Measurements from ENCODE around the gene DSCAML1. TPM values are rescaled to one million over a fixed set of nuclear protein-coding genes. Genes with fewer than 3 reads are reported as not detected.

The DSCAML1 gene
- total RNA-seq, 1 experiment from 2014 or later: 0.15 TPM

GRCh38 chr11:117546431-117547194 is 250.4 kb downstream of the DSCAML1 start:
- Mint-ChIP-seq H3K36me3 (ENCODE audit: insufficient read depth in 1 of 3, low read depth in 3 of 3) (no peaks in the 10 kb centered on the region), H3K27me3 (ENCODE audit: low read depth) (peaks cover 26% of the 10 kb centered on the region), H3K9me3 (no peaks in the 10 kb centered on the region), H3K4me3 (no peak overlapping the region), H3K4me1 (peaks cover 20 to 31% of the 10 kb centered on the region in 2 experiments), H3K27ac (peak overlapping the region in 1 of 3 experiments; percentile 32; a peak in 2 of 7 replicates)
- H3K9ac ChIP-seq (ENCODE audit: extremely low read depth, insufficient read length, low read length): no peak overlapping the region
- H4K91ac ChIP-seq (ENCODE audit: insufficient read length, low read depth, low read length): no peak overlapping the region
- no peak overlapping the region for H4K5ac ChIP-seq (ENCODE audit: insufficient read length, low read depth, low read length)
- H3K27ac ChIP-seq (ENCODE audit: insufficient read length, low read depth, low read length): no peak overlapping the region
- H2BK15ac ChIP-seq (ENCODE audit: low read depth, low read length): no peak overlapping the region
- no peak overlapping the region for H4K8ac ChIP-seq (replicated peaks; ENCODE audit: insufficient read length, low read depth, low read length)
- H3K23ac ChIP-seq (ENCODE audit: insufficient read length, low read depth, low read length): no peak overlapping the region
- H4K20me1 ChIP-seq (ENCODE audit: control insufficient read depth, insufficient read depth, insufficient read length): no peaks in the 10 kb centered on the region
- H2BK20ac ChIP-seq (ENCODE audit: low read depth, low read length, poor library complexity, severe bottlenecking): no peak overlapping the region
- H3K4me1 ChIP-seq (ENCODE audit: insufficient read depth, low read length): peaks cover 7% of the 10 kb centered on the region
- 100% methylated on average over 1 of the region's 12 CpGs for WGBS (ENCODE audit: extremely low coverage, insufficient read length, low lambda C conversion rate)
- no peak overlapping the region for H2BK12ac ChIP-seq (ENCODE audit: insufficient read length, low read depth, low read length)
- H2BK5ac ChIP-seq (ENCODE audit: insufficient read length, low read length): no peak overlapping the region
- no peak for DNase-seq
- H3K14ac ChIP-seq (ENCODE audit: insufficient read depth, low read length): no peak overlapping the region
- no peak overlapping the region for H3K18ac ChIP-seq (ENCODE audit: insufficient read length, low read depth, low read length)
- H3K4ac ChIP-seq (ENCODE audit: low read depth, low read length): no peak overlapping the region
- no peaks in the 10 kb centered on the region for H3K79me2 ChIP-seq (ENCODE audit: insufficient read depth, low read length)
- no peak overlapping the region for H3K4me2 ChIP-seq (ENCODE audit: insufficient read depth, insufficient read length, low read length)
- no peak overlapping the region for H3T11ph ChIP-seq (ENCODE audit: low read length)
- TF ChIP-seq CTCF (conservative IDR thresholded peaks at IDR 0.05): no peak
- H3K27me3 ChIP-seq (ENCODE audit: insufficient read depth, low read length): no peaks in the 10 kb centered on the region
- H2AFZ ChIP-seq (ENCODE audit: low read length): no peak overlapping the region
- H3K56ac ChIP-seq (ENCODE audit: insufficient read length, low read depth, low read length): no peak overlapping the region
- H3K23me2 ChIP-seq (ENCODE audit: insufficient read length, low read depth, low read length, poor library complexity, severe bottlenecking): no peaks in the 10 kb centered on the region
- no peak overlapping the region for H2AK5ac ChIP-seq (ENCODE audit: insufficient read length, low read length)
- H2BK120ac ChIP-seq (ENCODE audit: low read depth, low read length, poor library complexity, severe bottlenecking): no peak overlapping the region
- no peaks in the 10 kb centered on the region for H3K79me1 ChIP-seq (ENCODE audit: insufficient read depth, low read depth, low read length, poor library complexity, severe bottlenecking)
- no peaks in the 10 kb centered on the region for H3K9me3 ChIP-seq (ENCODE audit: control insufficient read depth, low read depth, low read length)

All from H9 (cell line).